ENCODE data around the gene TMEM52B.

The TMEM52B gene

GRCh38 chr12:10153271-10154144 is 25.3 kb upstream of the TMEM52B start:
- Mint-ChIP-seq H3K27me3 (ENCODE audit: low read depth) (no peaks in the 10 kb centered on the region), H3K36me3 (ENCODE audit: low read depth) (no peaks in the 10 kb centered on the region), H3K4me3 (peak overlapping the region; percentile 85 to 93 (median 92)), H3K9me3 (no peaks in the 10 kb centered on the region), H3K4me1 (peaks cover 5% of the 10 kb centered on the region), H3K27ac (peak overlapping the region; percentile 42 to 89 (median 80))
- TF ChIP-seq CTCF (IDR thresholded peaks at IDR 0.05; ENCODE audit: unreplicated experiment in 3 of 3), result peak; percentile 85 to 90 (median 89)

- peak overlapping the region; percentile 85 to 93 (median 92) for H3K4me3 Mint-ChIP-seq
- peaks cover 5% of the 10 kb centered on the region for H3K4me1 Mint-ChIP-seq
- H3K27ac Mint-ChIP-seq, result peak overlapping the region; percentile 42 to 89 (median 80)
- TF ChIP-seq CTCF (IDR thresholded peaks at IDR 0.05; ENCODE audit: unreplicated experiment in 3 of 3), result no peak
- no peaks in the 10 kb centered on the region for H3K27me3 Mint-ChIP-seq (ENCODE audit: low read depth)
- no peaks in the 10 kb centered on the region for H3K36me3 Mint-ChIP-seq (ENCODE audit: low read depth)
- no peaks in the 10 kb centered on the region for H3K9me3 Mint-ChIP-seq
Measured at GRCh38 chr12:10154145-10154496, 24.7 kb upstream of the TMEM52B start.

- Mint-ChIP-seq H3K4me3 (no peak overlapping the region), H3K27me3 (ENCODE audit: low read depth) (no peaks in the 10 kb centered on the region), H3K9me3 (no peaks in the 10 kb centered on the region), H3K36me3 (ENCODE audit: low read depth) (no peaks in the 10 kb centered on the region), H3K27ac (no peak overlapping the region), H3K4me1 (peaks cover 11% of the 10 kb centered on the region)
- no peak for TF ChIP-seq CTCF (IDR thresholded peaks at IDR 0.05; ENCODE audit: unreplicated experiment in 3 of 3)
Measured at GRCh38 chr12:10155966-10156365, 22.9 kb upstream of the TMEM52B start.

GRCh38 chr12:10158406-10158805 is 20.4 kb upstream of the TMEM52B start:
- Mint-ChIP-seq H3K4me3 (no peak overlapping the region), H3K27me3 (ENCODE audit: low read depth) (no peaks in the 10 kb centered on the region), H3K36me3 (ENCODE audit: low read depth) (no peaks in the 10 kb centered on the region), H3K4me1 (peaks cover 5% of the 10 kb centered on the region), H3K9me3 (no peaks in the 10 kb centered on the region), H3K27ac (no peak overlapping the region)
- no peak for TF ChIP-seq CTCF (IDR thresholded peaks at IDR 0.05; ENCODE audit: unreplicated experiment in 3 of 3)

GRCh38 chr12:10159280-10159679 is 19.6 kb upstream of the TMEM52B start:
- H3K27ac Mint-ChIP-seq, result no peak overlapping the region
- H3K9me3 Mint-ChIP-seq, result no peaks in the 10 kb centered on the region
- no peaks in the 10 kb centered on the region for H3K36me3 Mint-ChIP-seq (ENCODE audit: low read depth)
- H3K4me1 Mint-ChIP-seq, result peaks cover 5% of the 10 kb centered on the region
- no peaks in the 10 kb centered on the region for H3K27me3 Mint-ChIP-seq (ENCODE audit: low read depth)
- no peak overlapping the region for H3K4me3 Mint-ChIP-seq
- no peak for TF ChIP-seq CTCF (IDR thresholded peaks at IDR 0.05; ENCODE audit: unreplicated experiment in 3 of 3)
